GM12873 (cell line): Measurements from ENCODE around the gene PROX1.

Source experiments
- CTCF ChIP-seq: IDR thresholded peaks from 2 replicates; pipeline ENCODE4 v1.5.1; 2012; ENCODE audit warnings: low read depth, mild to moderate bottlenecking, moderate library complexity, low read length, control low read depth; ENCODE audit not compliant: insufficient read depth; ENCODE audit errors: missing control alignments

PROX1 gene

GRCh38 chr1:213972141-213972540 lies 15.6 kb upstream of the PROX1 start:
- no peak for TF ChIP-seq CTCF

- no peak for TF ChIP-seq CTCF
These were observed 14.6 kb upstream of the PROX1 start for GRCh38 chr1:213973129-213973528.

- TF ChIP-seq CTCF: no peak
These were observed 10.9 kb upstream of the PROX1 start for GRCh38 chr1:213976665-213977485.

GRCh38 chr1:213977486-213977842 lies 10.3 kb upstream of the PROX1 start:
- TF ChIP-seq CTCF: no peak

- TF ChIP-seq CTCF: no peak
These were observed 9.9 kb upstream of the PROX1 start for GRCh38 chr1:213977909-213978308.

GRCh38 chr1:213979751-213980586 lies 7.8 kb upstream of the PROX1 start:
- no peak for TF ChIP-seq CTCF

GRCh38 chr1:213980906-213981305 lies 6.9 kb upstream of the PROX1 start:
- no peak for TF ChIP-seq CTCF
